Nephron (organoid): ENCODE measurements around the gene POLR1B.
A peak's percentile ranks its signal among the peaks of the same experiment; 100 is the strongest.

ENCODE experiments used
- H3K27ac Mint-ChIP-seq, 3 experiments: 2 replicates each; pipeline ENCODE4 v1.8.0; 2020; ENCODE audit warnings: mixed read lengths in 3 of 3, mild to moderate bottlenecking in 2 of 3, moderate library complexity in 1 of 3
- H3K27me3 Mint-ChIP-seq: 2 replicates; pipeline ENCODE4 v1.8.0; 2021; ENCODE audit warnings: low read depth, mild to moderate bottlenecking, moderate library complexity, mixed read lengths
- H3K36me3 Mint-ChIP-seq: 2 replicates; pipeline ENCODE4 v1.8.0; 2020; ENCODE audit warnings: low read depth, mixed read lengths
- H3K4me1 Mint-ChIP-seq: 2 replicates; pipeline ENCODE4 v1.8.0; 2020; ENCODE audit warnings: mixed read lengths
- H3K4me3 Mint-ChIP-seq, 3 experiments: 2 replicates each; pipeline ENCODE4 v1.8.0; 2020; ENCODE audit warnings: mild to moderate bottlenecking in 3 of 3, mixed read lengths in 3 of 3, moderate library complexity in 2 of 3
- H3K9me3 Mint-ChIP-seq: 2 replicates; pipeline ENCODE4 v1.8.0; 2020; ENCODE audit warnings: mixed read lengths
- TF ChIP-seq, protein P1 (sequence below), 3 experiments: fragments of 200-600 bp; sonication (generic); IDR thresholded peaks; one replicate each; pipeline ENCODE4 v1.5.0; 2021; ENCODE audit warnings: antibody characterized with exemption in 3 of 3; ENCODE audit not compliant: unreplicated experiment in 3 of 3

POLR1B gene

GRCh38 chr2:112585400-112585799 is 43.1 kb downstream of the POLR1B start:
- TF ChIP-seq, protein P1, sequence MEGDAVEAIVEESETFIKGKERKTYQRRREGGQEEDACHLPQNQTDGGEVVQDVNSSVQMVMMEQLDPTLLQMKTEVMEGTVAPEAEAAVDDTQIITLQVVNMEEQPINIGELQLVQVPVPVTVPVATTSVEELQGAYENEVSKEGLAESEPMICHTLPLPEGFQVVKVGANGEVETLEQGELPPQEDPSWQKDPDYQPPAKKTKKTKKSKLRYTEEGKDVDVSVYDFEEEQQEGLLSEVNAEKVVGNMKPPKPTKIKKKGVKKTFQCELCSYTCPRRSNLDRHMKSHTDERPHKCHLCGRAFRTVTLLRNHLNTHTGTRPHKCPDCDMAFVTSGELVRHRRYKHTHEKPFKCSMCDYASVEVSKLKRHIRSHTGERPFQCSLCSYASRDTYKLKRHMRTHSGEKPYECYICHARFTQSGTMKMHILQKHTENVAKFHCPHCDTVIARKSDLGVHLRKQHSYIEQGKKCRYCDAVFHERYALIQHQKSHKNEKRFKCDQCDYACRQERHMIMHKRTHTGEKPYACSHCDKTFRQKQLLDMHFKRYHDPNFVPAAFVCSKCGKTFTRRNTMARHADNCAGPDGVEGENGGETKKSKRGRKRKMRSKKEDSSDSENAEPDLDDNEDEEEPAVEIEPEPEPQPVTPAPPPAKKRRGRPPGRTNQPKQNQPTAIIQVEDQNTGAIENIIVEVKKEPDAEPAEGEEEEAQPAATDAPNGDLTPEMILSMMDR (IDR thresholded peaks at IDR 0.05; ENCODE audit: unreplicated experiment in 3 of 3) = no peak
- no peaks in the 10 kb centered on the region for H3K27me3 Mint-ChIP-seq

GRCh38 chr2:112585873-112586464 is 43.7 kb downstream of the POLR1B start:
- H3K27ac Mint-ChIP-seq = peak overlapping the region in 2 of 3 experiments; percentile 39 to 71
- H3K27me3 Mint-ChIP-seq = no peaks in the 10 kb centered on the region
- peaks cover 23% of the 10 kb centered on the region for H3K36me3 Mint-ChIP-seq
- peak overlapping the region; percentile 72 to 76 (median 73) for H3K4me3 Mint-ChIP-seq
- TF ChIP-seq, protein P1 (IDR thresholded peaks at IDR 0.05; ENCODE audit: unreplicated experiment in 3 of 3) = no peak
- H3K4me1 Mint-ChIP-seq = peaks cover 38% of the 10 kb centered on the region
- no peaks in the 10 kb centered on the region for H3K9me3 Mint-ChIP-seq

More at GRCh38 chr2:112585400-112585799, 43.1 kb downstream of the POLR1B start:
- H3K4me1 Mint-ChIP-seq = peaks cover 37% of the 10 kb centered on the region
- no peaks in the 10 kb centered on the region for H3K9me3 Mint-ChIP-seq
- H3K36me3 Mint-ChIP-seq = peaks cover 21% of the 10 kb centered on the region
- peak overlapping the region; percentile 93 to 98 (median 93) for H3K4me3 Mint-ChIP-seq
- H3K27ac Mint-ChIP-seq = peak overlapping the region; percentile 98 to 99 (median 98)

DNA sequence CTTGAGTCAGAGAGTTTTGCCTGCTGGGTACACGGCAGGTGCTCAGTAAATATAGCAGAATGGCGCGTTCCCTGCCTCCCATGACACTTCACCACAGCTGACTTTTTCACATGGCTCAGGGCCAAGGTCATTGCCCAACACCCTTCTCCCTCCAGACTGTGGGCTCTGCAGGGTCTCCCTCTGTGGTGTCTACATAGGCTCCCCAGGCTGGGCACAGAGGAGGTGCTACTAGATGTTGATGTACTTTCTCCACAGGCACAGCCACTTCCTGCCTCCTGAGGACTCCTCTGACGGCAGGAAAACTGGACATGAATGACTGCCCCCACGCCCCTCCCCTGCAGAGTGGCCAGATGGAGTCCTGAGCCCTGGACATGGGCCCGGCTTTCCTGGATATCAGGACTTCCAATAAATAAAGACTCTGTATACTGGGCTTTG is 46.4 kb downstream of the POLR1B start:
- TF ChIP-seq, protein P1 (IDR thresholded peaks at IDR 0.05; ENCODE audit: unreplicated experiment in 3 of 3) = no peak
- H3K36me3 Mint-ChIP-seq = peaks cover 30% of the 10 kb centered on the region
- peak overlapping the region in 1 of 3 experiments; percentile 32 for H3K27ac Mint-ChIP-seq
- H3K4me1 Mint-ChIP-seq = peaks cover 38% of the 10 kb centered on the region
- no peaks in the 10 kb centered on the region for H3K27me3 Mint-ChIP-seq
- H3K9me3 Mint-ChIP-seq = no peaks in the 10 kb centered on the region
- H3K4me3 Mint-ChIP-seq = peak overlapping the region in 2 of 3 experiments; percentile 37 to 73

DNA sequence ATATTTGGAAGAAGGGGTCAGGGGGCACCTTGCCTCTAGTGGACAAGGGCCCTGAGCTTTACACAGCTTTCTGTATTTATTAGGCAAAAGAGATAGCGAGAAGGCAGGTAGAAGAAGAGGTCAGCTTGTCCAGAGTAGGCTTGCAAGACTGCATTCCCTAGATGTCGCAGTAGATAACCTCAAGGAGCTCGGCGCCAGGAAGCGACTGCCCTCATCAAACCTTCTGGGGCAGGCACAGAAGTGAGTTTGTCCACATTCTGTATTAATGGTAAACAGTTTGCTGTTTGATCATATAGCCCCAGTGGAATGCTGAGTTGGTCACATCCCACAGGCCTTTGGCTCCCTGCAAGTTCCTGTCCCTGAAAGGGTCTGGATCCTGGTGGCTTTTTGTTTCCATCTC is 49.1 kb downstream of the POLR1B start:
- Mint-ChIP-seq H3K27me3 (no peaks in the 10 kb centered on the region), H3K27ac (no peak overlapping the region), H3K4me3 (no peak overlapping the region), H3K4me1 (peaks cover 19% of the 10 kb centered on the region), H3K36me3 (peaks cover 33% of the 10 kb centered on the region), H3K9me3 (no peaks in the 10 kb centered on the region)
- TF ChIP-seq, protein P1 (IDR thresholded peaks at IDR 0.05; ENCODE audit: unreplicated experiment in 3 of 3) = no peak

DNA sequence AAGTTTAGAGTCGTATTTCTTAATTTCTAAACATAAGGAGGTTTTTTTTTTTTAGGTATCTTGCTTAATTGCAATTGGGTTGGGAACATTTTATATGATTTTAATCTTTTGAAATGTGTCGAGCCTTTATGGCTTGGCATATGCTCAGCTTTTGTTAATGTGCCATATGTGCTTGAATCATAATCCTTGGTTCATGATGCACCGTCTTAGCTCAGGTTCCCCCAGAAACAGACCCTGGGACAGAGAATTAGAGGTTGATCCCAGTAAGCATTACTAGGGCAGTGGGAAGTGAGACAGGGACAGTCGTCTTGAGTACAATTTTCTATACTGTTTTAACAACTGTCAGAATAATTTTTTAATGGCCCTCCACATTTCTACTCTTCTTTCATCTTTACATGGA is 51.5 kb downstream of the POLR1B start:
- Mint-ChIP-seq H3K9me3 (no peaks in the 10 kb centered on the region), H3K4me3 (no peak overlapping the region), H3K36me3 (peaks cover 17% of the 10 kb centered on the region), H3K27ac (no peak overlapping the region), H3K4me1 (peaks cover 4% of the 10 kb centered on the region), H3K27me3 (no peaks in the 10 kb centered on the region)
- TF ChIP-seq, protein P1 (IDR thresholded peaks at IDR 0.05; ENCODE audit: unreplicated experiment in 3 of 3) = no peak
